HG03575 (cell line): ENCODE results near the gene ZNF521.
"Not testable (repeated sequence)": the region's sequence is repeated elsewhere in the genome, so short reads cannot be mapped to it uniquely, and the experiment has no call there.

ENCODE experiments used
- ATAC-seq: cut with Tn5 transposase; IDR thresholded peaks from one replicate; pipeline ENCODE4 v1.9.1; 2021; ENCODE audit not compliant: unreplicated experiment, insufficient number of reproducible peaks, low FRiP score; ENCODE audit errors: extremely low read depth

ZNF521 gene

DNA sequence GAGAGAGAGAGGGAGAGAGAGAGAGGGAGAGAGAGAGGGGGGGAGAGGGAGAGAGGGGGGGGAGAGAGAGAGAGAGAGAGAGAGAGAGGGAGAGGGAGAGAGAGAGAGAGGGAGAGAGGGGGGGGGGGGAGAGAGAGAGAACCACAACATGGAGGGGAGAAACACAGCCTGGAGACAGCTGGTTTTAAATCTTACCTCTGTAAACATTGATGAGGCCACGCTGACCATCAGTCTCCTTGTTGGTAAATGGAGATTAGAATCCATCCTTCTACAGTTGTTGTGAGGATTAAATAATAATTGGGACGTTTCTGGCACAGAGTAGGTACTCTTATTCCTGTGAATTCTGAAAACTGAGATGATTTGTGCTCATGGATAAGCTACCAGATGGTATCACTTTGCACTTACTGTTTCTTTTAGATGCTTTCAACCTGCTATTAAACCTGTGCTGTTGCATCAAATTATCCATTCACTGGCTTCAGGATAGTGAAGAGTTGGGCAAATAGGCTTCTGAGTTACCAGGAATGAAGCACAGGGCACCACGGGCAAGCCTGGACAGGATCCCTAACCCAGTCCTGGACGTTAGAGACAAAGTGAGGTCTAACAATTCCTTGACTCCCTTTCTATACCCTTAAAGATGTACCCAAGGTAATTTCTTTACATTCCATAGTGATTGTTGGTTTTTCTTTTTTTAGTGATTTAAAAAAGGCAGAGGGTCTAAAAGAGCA, 318.1 kb downstream of the ZNF521 start:
- ATAC-seq = no peak

DNA sequence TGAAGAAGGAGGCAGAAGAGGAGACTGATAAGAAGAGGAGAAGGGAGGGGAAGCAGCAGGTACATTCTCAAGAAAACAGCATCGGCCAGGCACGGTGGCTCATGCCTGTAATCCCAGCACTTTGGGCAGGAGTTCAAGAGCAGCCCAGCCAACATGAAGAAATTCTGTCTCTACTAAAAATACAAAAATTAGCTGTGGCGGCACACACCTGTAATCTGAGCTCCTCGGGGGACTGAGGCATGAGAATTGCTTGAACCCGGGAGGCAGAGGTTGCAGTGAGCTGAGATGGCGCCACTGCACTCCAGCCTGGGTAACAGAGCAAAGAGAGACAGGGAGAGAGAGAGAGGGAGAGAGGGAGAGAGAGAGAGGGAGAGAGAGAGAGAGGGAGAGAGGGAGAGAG, 318.8 kb downstream of the ZNF521 start:
- ATAC-seq = not testable (repeated sequence)

DNA sequence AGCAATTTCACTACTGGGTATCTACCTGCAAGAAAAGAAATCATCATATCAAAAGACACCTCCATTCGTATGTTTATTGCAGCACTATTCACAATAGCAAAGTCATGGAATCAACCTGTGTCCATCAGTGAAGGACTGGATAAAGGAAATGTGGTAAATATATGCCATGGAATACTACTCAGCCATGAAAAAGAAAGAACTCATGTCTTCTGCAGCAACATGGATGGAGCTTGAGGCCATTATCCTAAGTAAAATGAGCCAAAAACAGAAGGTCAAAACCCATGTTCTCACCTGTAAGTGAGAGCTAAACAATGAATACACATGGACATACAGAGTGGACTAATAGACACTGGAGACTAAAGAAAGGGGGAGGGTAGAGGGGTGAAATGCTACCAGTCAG, 322.2 kb downstream of the ZNF521 start:
- no peak for ATAC-seq

DNA sequence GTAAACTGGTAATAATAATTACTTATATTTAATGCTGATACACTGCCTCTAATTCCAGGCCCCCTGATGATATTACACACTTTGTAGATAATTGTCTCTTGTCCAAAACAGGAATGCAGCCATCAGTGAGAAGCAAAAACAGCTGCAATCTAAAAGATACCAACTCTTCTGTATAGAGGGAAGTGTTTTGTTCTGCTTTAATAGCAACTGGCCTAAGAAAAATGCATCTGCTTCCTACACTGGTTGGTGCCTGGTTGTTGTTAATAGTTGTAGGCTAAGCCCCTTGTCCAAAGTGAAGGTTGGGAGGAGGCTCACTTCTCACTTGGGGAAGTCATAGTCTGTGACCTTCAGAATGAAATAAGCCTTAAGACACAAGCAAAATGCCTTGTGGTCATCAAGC, 332.0 kb downstream of the ZNF521 start:
- ATAC-seq = no peak

DNA sequence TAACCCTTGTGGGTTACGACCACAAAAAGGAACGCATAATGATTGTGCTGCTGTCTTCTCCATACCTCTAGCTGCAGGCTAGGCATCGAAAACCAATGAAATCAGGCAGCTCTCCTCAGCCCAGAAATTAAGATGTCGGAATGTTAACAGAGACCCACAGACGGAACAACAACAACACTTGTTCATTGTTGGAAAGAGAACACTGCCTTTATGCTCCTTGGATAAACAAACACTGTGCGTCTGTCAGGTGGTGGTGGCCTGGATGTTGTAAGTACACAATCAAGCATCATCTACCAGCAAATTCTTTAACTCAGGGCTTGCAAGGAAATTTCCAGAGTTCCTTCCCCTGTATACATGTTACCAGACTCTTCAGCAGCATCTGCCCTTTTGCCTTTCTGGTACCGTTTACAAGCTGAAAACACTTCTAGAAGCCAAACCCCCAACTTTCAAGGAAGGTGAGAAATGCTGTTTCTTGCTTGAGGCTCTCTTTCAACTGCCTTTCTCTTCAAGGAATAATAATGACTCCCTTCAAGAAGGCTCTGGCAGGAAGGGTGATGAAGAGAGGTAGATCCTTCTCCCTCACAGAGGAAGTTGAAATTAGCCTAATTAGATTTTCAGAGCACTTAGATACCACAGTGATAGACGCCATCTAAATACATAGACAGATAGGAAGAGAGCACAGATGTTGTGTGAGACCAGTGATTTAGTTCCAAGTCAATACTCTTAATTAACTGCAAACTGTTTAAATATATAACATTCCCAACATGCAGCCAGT, 332.7 kb downstream of the ZNF521 start:
- ATAC-seq = no peak

DNA sequence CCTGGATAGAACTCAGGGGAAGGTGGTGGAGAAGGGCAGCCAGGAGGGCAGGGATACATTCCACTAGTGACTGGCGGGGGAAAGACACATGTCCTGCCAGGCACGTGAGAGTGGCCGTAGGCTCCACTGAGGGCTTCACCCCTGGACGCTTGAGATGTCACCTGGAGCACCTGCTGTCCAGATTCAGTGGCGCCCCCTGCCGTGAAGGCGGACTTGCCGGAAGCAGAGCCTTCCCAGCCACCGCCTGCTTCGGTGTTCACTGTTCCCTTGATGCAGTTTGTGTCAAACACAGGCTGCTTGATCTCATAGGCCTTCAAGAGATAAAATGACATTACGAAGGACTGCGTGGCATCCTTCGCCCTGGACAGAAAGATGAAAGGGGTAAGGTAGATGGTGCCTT, 335.3 kb downstream of the ZNF521 start:
- no peak for ATAC-seq

DNA sequence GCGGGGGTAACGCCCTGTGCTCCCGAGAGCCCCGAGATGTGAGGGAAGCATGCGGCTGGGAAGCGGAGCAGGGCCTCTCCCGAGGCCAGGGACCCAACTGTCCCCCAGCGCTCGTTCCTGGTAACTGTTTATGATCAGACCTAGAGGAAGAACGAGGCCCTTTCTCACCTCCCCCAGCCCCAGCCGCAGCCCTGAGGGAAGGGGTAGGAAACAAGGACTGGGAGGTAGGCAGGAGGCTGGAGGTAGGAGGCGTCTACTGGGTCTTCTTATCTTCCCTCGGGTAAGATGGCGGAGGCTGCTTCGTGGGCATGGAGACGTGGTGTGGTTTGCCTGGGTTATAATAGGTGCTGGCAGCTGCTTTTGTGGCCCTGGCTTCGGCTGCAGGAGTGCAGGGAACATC, 335.8 kb downstream of the ZNF521 start:
- ATAC-seq = no peak
